SU-DHL-6 (cell line): ENCODE data around the gene FBN2.

Experiments
- CTCF ChIP-seq: fragments of 200-600 bp; sonication (generic); IDR thresholded peaks from one replicate; pipeline ENCODE4 v1.5.1; 2017; ENCODE audit warnings: antibody characterized with exemption, mild to moderate bottlenecking, low read length, moderate library complexity; ENCODE audit not compliant: insufficient read depth, poor library complexity, severe bottlenecking
- EZH2phosphoT487 ChIP-seq: fragments of 200-600 bp; sonication (generic), shearing (Covaris generic); conservative IDR thresholded peaks from 2 replicates; pipeline ENCODE4 v1.6.1; 2018; ENCODE audit warnings: mild to moderate bottlenecking, antibody characterized with exemption, low read length, moderate library complexity, mixed read lengths

- TF ChIP-seq CTCF (no peak), EZH2phosphoT487 (no peak)
Observed at GRCh38 chr5:128254789-128255188, 283.3 kb downstream of the FBN2 start.
